Panc1 (cell line): ENCODE measurements around the gene SPDYC. TPM values are rescaled to one million over a fixed set of nuclear protein-coding genes. Genes with fewer than 3 reads are reported as not detected.

ENCODE experiments used
- ATAC-seq: fragments of 200-7000 bp; cut with Tn5 transposase; 2 replicates; pipeline ENCODE4 v1.9.1; 2020; ENCODE audit warnings: mild to moderate bottlenecking, moderate library complexity
- BruUV-seq: library from RNA; stranded (reverse); fragments of 400-500 nt; replicated peaks from 2 replicates; lab custom pipeline; 2021; lab: Mats Ljungman, UMichigan
- CTCF ChIA-PET: fragments of 300-600 bp; sonication (Branson Sonifier 250); formaldehyde crosslinking; loops from one replicate; lab custom pipeline; 2022; ENCODE audit warnings: antibody characterized with exemption; lab: Charles Lee
- POLR2A ChIA-PET: fragments of 300-600 bp; sonication (Branson Sonifier 250); formaldehyde crosslinking; loops from one replicate; lab custom pipeline; 2022; ENCODE audit warnings: antibody characterized with exemption; lab: Charles Lee
- DNase-seq: peaks from one replicate; pipeline ENCODE4 v3.0.0-alpha.2; 2010; ENCODE audit warnings: low read depth, low spot score
- H3K27ac ChIP-seq: 2 replicates; pipeline ENCODE4 v1.5.1; 2011; ENCODE audit warnings: mild to moderate bottlenecking, low read length, inconsistent platforms
- H3K27me3 ChIP-seq: fragments of 200-500 bp; sonication (Bioruptor generic); 2 replicates; pipeline ENCODE4 v1.6.0; 2014; ENCODE audit warnings: low read length, inconsistent platforms; ENCODE audit not compliant: control insufficient read depth, insufficient read depth
- H3K36me3 ChIP-seq: fragments of 200-500 bp; sonication (Bioruptor generic); 2 replicates; pipeline ENCODE4 v1.5.1; 2014; ENCODE audit warnings: inconsistent platforms, mild to moderate bottlenecking, low read length, moderate library complexity; ENCODE audit not compliant: control insufficient read depth, insufficient read depth
- H3K4me1 ChIP-seq: 2 replicates; pipeline ENCODE4 v1.5.1; 2011; ENCODE audit warnings: inconsistent platforms, mild to moderate bottlenecking, low read length, moderate library complexity; ENCODE audit not compliant: control insufficient read depth, insufficient read depth
- H3K4me3 ChIP-seq, 2 experiments: 2 replicates each; pipeline ENCODE4 v1.5.1; 2011 to 2012; ENCODE audit warnings: low read depth in 2 of 2, low read length in 2 of 2, mild to moderate bottlenecking in 2 of 2, inconsistent platforms in 1 of 2, moderate library complexity in 1 of 2
- H3K9me3 ChIP-seq: fragments of 200-500 bp; sonication (Bioruptor generic); 2 replicates; pipeline ENCODE4 v1.5.1; 2014; ENCODE audit warnings: low read depth, mild to moderate bottlenecking, inconsistent platforms, low read length, moderate library complexity; ENCODE audit not compliant: control insufficient read depth, insufficient read depth
- CTCF ChIP-seq: fragments of 450-650 bp; IDR thresholded peaks from 2 replicates; pipeline ENCODE4 v1.5.1; 2017; ENCODE audit warnings: mild to moderate bottlenecking
- POLR2AphosphoS5 ChIP-seq: IDR thresholded peaks from 2 replicates; pipeline ENCODE4 v1.6.1; 2012; ENCODE audit warnings: mild to moderate bottlenecking, low read depth, low read length, moderate library complexity
- REST ChIP-seq, 2 experiments: IDR thresholded peaks; 2 replicates each; pipeline ENCODE4 v1.6.1; 2011 to 2012; ENCODE audit warnings: low read depth in 2 of 2, control low read depth in 1 of 2, low read length in 1 of 2, mild to moderate bottlenecking in 1 of 2, moderate library complexity in 1 of 2; ENCODE audit not compliant: insufficient read depth in 1 of 2
- SIN3A ChIP-seq: IDR thresholded peaks from 2 replicates; pipeline ENCODE4 v1.6.1; 2012; ENCODE audit warnings: low read depth, mild to moderate bottlenecking, low read length, moderate library complexity, borderline replicate concordance; ENCODE audit not compliant: insufficient read depth
- TCF7L2 ChIP-seq: IDR thresholded peaks from 2 replicates; pipeline ENCODE4 v1.6.1; 2011; ENCODE audit warnings: mild to moderate bottlenecking, low read depth, low read length, inconsistent platforms
- in situ Hi-C: cut with HindIII; loops from 2 replicates; pipeline ENCODE4 v1.10.0; 2016; ENCODE audit warnings: low sequenced_read_pairs, low pct_unique_long_range_greater_than_20kb
- intact Hi-C: fragments of 100-400 bp; cut with micrococcal nuclease; formaldehyde crosslinking; loops from one replicate; pipeline ENCODE4 v1.10.0; 2022; ENCODE audit not compliant: unreplicated experiment
- total RNA-seq: library from RNA; stranded (reverse); gene quantifications from one replicate; pipeline ENCODE4 v1.2.1, GENCODE V29; 2021; ENCODE audit not compliant: unreplicated experiment

SPDYC gene
- total RNA-seq, 1 experiment from 2014 or later, result not detected

GRCh38 chr11:65150509-65151299 lies 19.3 kb upstream of the SPDYC start:
- ChIA-PET POLR2A (interaction anchor here (0.7 kb wide), 1 partner anchor 143 kb away, joined by 9 read pairs; no protein-coding TSS in a partner anchor), CTCF (no interaction called here)
- TF ChIP-seq POLR2AphosphoS5 (peak; percentile 37; the same call in 1 of the 2 replicates), REST (IDR thresholded peaks at IDR 0.05; ENCODE audit: insufficient read depth in 1 of 2, low read depth in 2 of 2, low read length in 1 of 2) (no peak), CTCF (no peak), TCF7L2 (no peak), SIN3A (no peak)
- intact Hi-C loops, result no loop called here
- DNase-seq (peak; percentile 64), ATAC-seq (peak; percentile 96)
- no TSS peak for BruUV-seq
- Histone ChIP-seq H3K4me1 (peaks cover 13% of the 10 kb centered on the region), H3K9me3 (no peaks in the 10 kb centered on the region; the same call in 1 of the 2 replicates), H3K27me3 (no peaks in the 10 kb centered on the region), H3K36me3 (no peaks in the 10 kb centered on the region), H3K27ac (peak overlapping the region; percentile 55), H3K4me3 (0 out of 4 replicates have a peak overlapping the region, but pooled peaks of 1 of the 2 experiments have one; percentile 6)
- in situ Hi-C loops, result no loop called here

DNA sequence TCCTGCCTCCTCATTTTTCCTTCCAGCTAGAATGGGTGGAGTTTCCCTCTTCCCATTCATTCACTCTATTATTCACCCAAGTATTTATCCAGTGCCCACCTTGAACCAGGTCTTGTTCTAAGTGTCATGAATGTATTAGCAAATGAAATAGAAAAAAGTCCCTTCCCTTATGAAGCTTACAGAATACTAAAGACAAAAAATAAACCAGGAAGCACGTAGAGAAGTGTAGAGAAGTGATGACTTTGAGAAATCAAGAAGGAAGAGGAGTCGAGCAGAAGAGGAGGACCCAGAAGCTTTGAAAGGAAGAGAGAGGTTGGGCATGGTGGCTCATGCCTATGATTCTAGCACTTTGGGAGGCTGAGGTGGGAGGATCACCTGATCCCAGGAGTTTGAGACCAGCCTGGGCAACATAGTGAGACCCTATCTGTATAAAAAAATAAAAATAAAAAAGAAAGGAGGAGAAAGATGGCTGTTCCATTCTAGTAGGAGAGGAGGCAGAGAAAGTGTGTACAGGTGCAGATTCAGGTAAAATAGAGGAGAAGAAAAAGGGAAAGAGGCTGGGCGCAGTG lies 18.6 kb upstream of the SPDYC start:
- ATAC-seq (no peak), DNase-seq (no peak)
- in situ Hi-C loops (no loop called here), intact Hi-C loops (no loop called here)
- peak overlapping the region; percentile 19 for H3K27ac ChIP-seq
- TF ChIP-seq SIN3A (no peak), POLR2AphosphoS5 (no peak), CTCF (no peak), REST (IDR thresholded peaks at IDR 0.05; ENCODE audit: insufficient read depth in 1 of 2, low read depth in 2 of 2, low read length in 1 of 2) (no peak), TCF7L2 (no peak)
- no TSS peak for BruUV-seq
- H3K27me3 ChIP-seq, result no peaks in the 10 kb centered on the region
- no peaks in the 10 kb centered on the region; the same call in 1 of the 2 replicates for H3K9me3 ChIP-seq
- peaks cover 13% of the 10 kb centered on the region for H3K4me1 ChIP-seq
- H3K36me3 ChIP-seq, result no peaks in the 10 kb centered on the region
- POLR2A ChIA-PET, result no interaction called here
- H3K4me3 ChIP-seq, result no peak overlapping the region
- CTCF ChIA-PET, result no interaction called here
